Activated CD4-positive, CD25-positive, alpha-beta regulatory T cell treated with anti-CD3 and anti-CD28 coated beads, Interleukin-2, amount 50 U/mL, for 24 hours (primary cell): ENCODE results near the gene GPR39.

Experiments
- ATAC-seq, 2 donors: fragments of 150-1000 bp; cut with Tn5 transposase; one replicate each; pipeline ENCODE4 v1.10.0; 2021; ENCODE audit warnings: mild to moderate bottlenecking in 1 of 2, moderate library complexity in 1 of 2

GPR39 gene

DNA sequence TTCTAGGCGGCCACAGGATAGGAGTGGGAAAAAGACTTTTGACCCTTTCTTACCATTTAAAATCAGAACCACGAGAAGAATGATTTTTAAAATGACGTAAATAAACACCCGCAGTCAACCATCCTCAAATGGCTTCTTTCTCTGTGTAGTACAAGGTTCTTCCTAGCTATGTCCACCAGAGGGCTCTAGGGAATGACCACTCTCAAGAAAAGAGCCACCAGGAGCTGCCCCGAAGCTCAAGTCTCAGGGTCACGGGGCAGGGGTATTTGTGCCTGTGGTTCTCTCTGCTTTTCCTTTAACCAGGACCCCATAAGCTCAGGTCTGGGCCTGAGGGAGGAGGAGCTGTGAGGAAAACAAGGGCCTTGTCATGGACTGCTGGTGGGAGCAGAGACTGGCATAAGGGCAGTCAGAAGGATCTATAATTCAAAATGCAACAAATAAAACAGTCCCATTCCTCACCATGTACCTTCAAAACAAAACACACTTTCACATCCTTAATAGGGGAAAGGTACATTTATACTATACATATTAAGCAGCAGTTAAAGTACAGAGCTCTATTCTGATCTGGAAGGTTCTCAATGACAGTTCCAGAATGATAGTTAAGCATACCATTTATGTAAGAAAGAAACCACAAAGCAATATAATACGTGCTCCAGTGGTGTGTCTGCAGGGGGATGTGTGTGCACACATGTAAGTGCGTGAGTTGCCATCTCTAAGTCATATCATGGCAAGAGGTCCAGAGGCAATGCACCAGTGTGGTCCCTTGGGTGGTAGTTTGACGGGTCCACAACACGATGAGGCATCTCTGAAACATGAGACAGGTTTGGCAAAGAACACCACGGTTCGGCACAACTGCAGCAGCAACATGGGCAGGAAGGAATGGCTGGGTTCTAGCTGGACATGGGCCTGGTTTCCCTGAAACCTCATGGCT, 234.8 kb downstream of the GPR39 start:
- ATAC-seq = no peak

DNA sequence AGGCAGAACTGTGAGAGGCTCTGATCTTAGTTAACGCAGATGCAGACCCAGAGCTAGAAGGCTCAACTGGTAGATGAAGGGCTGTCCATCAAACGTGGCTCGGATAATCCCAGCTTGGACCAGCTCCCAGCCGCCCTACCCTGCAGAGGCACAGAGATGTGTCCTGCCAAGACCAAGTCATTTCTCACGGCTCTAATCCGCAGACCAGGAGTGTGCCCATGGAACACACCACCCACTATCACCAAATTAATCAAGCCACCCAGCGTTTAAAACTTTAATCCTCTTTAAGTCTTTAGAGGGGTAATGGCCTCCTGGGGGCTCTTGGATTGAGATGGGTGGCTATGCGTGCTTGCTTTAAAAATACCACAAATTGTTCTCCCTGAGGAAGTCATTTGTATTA, 235.9 kb downstream of the GPR39 start:
- ATAC-seq = no peak

DNA sequence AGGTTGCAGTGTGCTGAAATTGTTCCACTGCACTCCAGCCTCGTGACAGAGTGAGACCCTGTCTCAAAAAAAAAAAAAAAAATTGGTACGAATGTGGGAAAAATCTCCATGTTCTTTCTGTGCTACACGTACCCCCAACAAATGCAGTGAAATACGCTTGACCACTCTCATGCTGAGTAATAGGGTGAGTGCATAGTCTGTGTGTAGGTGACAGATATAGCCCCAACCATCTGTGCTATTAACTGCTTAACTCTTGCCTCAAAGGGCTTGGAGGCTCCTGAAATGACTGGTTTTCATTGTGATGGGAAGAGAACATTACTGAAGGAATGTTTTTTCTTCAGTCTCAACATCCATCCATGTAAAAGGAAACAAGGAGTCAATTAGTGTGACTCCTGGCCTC, 237.7 kb downstream of the GPR39 start:
- ATAC-seq = no peak

DNA sequence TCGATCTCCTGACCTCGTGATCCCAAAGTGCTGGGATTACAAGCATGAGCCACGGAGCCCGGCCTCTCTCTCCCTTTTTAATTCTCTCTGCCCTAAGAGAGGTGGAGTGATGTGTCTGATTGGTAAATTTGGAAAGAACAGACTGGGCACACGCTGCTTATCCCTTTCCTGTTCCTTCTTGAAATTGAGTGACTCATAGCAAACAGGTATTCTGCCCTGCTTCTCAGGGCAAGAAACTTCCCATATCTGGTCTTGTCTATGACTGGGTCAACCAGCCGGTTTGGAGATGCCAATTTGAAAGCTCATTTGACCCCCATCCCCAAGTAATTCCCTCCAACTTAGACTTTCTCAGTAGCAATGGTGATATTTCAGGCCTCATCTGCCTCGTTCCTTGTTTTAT, 238.4 kb downstream of the GPR39 start:
- ATAC-seq = no peak

DNA sequence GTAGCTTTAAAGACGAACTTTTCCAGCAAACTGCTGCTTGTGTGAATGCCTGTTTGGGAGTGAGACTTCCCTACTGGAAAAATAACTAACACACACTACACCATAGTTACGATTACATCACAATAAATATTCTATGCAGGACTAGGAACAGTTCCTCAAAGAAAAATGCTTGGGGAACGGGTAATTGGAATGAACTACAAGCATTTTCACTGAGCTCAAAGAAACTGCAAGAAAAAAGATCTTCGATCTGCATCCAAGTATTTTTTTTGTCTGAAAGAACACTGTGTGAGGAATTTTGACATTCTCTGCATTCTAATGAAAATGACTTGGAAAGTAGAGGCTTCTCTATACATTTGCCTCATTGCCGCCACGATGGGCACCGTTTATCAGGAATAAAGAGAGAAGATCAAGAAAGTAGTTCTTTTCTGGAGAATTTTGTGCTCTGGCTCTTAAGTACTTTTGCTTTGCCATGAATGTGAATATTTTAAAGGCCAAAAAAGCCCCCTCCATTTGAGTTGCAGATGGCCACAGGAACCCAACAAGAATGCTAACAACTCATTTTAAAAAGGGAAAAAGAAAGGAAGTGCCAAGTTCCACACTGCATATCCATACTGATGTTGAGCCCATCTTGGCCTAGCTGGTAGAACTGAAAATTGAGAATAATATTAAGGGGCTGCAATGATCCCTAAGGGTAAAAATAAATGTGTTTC, 239.8 kb downstream of the GPR39 start:
- ATAC-seq = no peak

DNA sequence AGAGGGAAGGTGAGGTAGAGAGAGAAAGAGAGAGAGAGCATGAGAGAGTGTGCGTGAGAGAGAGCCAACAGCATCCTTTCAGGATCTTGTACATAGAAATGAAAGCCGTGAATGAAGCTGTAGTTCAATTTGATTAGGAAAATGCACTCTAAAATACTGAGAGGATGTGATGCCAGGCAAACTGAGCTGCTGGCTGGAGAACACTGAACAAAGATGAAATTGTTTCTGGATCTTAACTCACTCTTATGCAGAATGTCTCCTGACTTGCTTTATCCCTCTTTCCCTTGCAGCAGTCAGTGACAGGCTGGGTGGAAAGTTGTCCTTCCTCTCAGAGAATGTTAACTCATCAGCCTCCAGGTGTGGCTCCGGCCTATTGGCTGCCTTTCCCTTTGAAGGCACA, 242.7 kb downstream of the GPR39 start:
- ATAC-seq = no peak

DNA sequence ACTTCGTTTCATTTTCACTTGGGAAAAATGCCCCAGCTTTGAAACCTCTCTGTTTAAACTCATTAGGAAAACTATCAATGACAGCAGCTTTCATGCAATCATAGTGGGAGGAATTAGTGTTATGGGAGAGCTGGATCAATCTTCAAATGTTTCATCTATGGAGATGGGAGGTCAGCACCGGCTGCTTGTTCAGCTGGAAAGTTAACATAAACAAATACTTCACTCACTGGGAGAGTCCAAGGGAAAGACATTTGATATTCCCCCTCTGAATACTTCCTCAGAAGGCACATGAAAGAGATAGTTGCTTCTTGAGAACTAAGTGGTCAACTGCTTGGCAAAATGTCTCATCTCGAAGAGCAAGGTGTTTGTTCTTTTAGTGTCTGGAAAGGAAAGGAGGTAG, 246.1 kb downstream of the GPR39 start:
- ATAC-seq = no peak

DNA sequence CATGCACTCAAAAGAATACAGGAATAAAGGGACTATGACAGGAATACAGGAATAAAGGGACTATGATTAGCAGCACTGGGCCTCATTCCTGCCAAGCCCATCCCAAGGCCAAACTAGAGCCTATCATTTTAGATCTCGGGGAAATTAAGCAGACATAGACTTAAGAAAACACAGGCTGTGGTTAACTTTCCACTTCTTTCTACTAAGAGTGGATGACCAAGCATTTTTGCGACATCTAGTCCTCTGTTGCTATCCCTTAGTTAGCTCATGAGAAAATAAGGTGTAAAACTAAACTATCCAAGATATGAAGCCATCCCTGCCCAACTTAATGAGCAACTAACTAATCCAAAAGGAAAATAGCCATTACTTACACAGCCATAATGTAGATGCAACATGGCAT, 247.5 kb downstream of the GPR39 start:
- no peak for ATAC-seq

DNA sequence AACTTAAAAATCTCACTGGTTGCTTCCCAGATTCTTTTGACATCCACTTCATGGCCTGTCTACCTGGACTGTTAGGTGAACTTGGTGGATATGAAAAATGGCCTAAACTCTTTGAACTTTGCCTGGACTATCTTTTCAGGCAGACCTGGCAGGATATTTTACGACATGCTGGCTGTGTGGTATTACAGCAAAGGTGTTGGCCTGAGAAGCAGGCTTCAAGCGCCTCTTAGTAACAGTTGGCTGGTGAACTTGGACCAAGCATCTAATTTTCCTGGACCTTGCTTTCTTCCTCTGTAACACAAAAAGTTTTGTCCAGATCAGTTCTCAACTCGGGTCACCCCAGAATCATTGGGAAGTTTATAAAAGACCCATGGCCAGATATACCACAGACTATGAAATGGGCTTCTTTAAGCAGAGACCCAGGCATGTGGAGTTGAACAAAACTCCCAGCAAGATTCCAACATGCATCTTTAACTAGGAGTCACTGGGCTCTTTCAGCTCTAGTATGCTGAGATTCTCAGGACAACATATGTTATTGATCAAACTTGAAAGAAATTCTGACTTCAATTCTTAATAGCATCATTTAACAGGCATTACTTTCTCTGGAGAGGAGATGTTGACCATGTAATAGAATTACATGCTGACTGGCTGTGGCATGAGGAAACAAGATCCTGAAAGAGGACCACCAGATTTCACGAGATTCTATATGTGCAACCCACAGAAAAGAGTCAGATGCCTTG, 249.0 kb downstream of the GPR39 start:
- no peak for ATAC-seq

DNA sequence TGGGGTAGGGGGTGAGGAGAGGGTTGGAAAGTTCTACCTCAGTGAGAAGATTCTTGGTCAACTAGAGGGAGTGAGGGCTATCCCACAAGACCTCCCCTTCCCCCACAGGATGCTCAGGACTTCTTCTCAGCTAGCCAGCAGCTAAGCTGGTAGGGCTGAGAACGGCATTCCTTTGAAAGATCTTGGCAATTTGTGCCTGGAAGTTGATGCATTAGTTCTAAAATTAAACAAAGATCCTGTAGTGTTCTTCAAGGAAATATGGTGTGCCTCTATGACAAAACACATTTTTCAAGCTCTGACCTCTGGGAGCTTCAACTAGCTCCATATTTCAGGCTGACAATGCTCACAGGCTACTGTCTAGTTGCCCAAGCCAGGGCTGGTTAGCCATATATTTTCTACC, 251.1 kb downstream of the GPR39 start:
- no peak for ATAC-seq

DNA sequence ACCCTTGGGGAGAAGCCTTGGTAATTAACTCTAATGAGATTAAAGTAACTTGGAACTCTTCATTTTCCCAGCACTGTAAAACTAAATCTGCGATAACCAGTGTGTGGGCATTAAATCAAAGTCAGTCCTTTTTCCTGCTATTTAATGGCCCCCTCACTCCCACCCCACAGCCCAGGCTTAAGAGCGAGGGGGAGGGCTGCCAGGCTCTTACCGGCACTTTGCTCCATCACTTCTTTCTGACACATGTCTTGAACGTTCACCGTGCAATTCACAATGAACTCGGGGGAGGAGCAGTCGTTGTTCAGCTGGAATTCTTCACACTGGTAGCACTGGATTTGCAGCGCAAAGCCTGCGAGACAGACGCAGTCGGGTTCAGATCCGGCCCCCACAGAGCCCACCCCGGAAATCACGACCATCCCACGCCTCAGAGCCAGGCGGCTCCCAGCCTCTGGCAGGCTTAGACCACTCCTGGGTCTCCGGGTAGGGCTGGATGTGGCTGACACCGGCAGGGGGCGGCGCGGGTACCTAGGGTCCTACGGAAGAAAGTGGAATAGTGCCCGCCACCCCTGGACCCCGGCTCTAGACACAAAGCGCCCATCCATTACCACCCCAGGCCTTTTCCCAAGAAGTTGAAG, 251.7 kb downstream of the GPR39 start:
- no peak for ATAC-seq

DNA sequence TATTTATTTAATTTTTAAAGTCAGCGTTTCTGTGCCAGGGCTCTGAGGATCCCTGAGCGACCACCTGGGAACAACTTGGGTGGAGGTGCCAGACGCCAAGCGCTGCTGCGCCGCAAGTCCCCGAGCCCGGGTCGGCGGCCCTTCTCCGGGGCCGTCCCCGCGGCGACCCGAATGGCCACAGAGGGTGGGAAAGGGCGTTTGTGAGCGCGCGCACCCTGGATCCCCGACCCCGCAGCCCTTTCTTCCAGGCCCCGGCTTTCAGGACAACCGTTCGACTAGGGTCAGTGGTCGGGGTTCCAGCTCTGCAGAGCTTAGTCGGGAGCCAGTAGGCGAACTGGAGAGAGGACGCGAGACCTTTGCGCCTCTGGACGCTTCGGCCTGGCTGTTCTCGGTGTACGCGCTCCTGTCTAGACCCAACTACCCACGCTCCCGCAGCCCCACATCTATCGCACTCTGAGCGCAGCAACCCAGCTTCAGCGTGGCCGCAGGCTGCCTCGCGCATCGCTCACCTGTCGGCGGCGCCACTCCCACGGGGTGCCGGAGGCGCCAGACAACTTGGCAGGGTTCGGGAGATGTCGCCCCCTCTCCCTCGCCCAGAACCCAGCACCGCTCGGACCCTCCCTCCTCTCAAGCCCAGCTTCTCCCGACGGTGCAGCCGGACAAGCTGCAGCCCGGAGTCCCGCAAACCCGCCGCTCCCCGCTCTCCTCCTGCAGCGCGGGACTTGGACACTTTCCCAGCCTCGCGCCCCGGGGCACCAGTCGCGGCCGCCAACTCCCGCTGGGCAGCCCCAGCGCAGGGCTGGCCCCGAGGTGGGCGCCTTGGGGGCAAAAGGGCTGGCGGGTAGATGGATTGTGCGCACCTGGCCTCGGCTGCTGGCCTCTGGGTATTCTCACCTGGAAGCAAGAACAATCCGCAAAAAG, 252.6 kb downstream of the GPR39 start:
- ATAC-seq = no peak

DNA sequence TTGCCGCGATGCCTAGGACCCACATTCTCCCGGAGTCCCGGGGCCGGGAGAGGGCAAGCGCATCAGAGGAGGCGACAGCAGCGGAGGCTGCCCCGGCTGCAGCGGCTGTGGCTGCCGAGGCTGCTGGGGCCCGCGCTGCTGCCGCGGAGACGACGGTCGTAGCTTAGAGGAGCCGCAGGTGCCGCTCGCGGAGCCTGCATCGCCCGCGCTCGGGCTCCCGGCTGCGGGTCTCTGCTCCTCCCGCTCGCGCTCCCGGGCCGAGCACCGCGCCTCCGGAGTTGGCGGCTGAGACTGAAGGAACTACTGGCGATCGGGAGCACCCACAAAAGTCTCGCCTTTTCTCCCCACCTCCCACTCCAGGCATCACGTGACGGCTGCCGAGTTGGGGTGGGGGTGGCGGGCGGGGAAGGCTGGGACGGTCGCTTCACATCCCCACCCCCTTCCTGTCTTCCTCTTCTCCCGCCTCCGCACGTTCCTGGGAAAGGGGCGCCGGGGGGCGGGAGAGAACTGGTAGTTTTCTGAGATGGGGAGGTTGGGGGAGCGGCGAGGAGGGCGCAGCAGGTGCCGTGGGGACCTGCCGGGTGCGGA, 253.4 kb downstream of the GPR39 start, which contains the start of gene LYPD1:
TSS of gene LYPD1 (minus strand) at position 298 of the 588 bp plus-strand sequence. CDS start at position 25, 273 bp downstream.
- no peak for ATAC-seq

DNA sequence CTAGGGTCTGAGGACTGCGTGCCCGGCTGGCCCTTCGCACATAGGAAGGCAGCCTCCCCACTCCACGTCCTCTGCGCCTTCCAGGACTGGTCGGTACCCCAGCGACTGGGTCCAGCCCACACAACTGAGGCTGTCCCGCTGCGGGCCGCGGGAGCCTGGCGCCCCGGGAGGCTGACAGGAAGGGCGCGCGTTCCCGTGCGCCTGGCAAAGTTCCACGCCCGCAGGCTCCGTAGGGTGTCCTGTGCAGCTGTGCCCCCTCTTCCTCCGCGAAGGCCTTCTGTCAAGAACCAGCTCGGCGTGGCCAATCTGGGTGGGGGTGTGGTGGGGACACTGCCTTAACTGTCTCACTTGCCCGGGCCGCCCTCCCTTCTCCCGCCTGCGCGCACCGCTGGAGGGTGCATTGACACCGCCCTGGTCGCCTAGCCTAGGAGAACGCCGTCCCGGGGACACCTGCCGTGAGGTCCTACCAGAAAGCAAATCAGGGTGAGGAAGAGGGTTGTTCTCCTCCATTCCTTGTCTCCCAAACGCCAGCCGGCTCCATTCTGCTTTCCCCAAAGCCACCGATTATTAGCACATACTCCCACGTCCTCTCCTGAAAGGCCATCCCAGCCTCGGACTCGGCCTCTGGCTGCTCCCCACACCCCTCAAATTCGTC, 254.0 kb downstream of the GPR39 start:
- ATAC-seq = no peak

DNA sequence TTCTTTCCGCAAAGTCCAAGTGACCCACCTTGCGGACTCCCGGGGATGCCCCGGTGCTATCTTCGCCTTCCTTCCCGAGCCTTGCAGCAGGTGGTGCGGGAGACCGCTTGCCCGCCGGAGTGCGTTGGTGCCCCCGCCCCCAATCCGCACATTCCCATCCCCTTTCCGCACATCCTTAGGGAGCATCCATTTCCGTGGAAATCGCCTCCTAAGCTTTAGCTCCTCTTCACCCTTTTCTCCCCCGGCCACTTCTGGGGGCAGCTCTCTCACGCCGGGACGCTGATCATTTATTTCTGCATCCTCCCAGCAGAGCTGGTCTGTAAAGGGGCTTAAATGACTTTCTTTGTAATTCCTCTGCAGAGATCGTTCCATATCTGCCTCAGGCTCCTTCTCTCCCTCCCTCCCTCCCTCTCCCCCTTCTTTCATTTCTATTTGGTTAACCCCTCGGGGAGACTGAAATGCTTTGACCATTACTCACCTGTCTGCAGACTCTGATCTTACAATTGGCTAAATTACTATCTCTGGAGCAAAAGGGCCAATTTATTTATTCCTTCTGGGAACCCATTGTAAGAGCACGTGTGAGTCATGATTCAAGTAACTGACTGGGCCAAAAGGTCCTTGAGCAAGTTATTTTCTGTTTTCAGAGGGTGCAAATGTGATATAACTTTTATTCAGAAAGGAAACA, 254.7 kb downstream of the GPR39 start:
- ATAC-seq = no peak

DNA sequence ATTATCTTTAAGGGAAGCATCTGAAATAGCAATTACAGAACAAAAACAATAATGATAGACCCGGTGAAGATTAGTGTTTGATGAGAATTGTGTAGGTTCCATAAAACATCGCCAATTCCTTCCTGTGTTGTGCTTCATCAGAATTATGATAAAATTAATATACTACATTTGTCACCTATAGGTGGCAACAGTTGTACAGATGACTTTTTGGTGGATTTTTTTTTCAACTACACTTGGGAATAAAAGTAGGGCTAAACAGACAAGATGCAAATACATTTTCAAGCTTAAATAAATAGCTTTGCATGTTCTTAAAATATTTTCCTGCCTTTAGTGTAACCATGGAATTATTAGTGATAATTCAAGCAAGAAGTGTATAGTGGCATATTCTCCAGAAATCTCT, 260.4 kb downstream of the GPR39 start:
- ATAC-seq = no peak

DNA sequence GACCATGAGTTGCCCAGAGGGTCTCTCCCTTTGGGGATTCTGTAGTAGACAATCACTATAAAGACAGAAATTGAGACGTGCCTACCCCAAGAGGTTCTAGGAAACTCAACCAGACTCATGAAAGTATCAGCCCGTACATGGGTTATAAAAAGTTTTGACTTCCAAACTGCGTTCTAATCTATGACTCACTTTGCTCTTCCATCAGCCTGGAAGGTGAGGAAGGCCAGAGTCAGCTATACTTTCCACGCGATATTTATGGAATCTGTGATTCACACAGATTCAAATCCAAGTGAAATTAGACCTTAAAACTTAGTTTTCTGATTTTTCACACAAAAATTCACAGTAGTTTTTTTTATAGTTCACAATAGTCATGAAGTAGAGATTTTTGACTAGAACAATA, 261.1 kb downstream of the GPR39 start:
- no peak for ATAC-seq

DNA sequence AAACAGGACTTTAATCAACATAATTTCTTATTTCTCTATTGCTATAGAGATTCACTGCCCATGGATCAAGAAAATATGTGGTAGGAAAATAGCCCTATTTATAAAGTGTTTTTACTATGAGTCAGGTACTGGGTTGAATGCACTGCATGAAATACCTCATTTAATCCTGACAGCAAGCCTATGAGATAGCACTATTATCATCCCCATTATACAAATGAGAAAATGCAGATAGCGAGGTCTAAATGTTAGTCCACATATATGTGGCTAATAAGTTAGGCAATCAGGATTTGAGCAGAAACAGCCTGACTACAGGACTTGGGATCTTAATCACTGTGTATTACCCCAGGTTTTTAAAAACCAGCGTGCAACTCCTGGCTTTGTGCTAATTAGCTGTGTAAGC, 261.9 kb downstream of the GPR39 start:
- no peak for ATAC-seq

DNA sequence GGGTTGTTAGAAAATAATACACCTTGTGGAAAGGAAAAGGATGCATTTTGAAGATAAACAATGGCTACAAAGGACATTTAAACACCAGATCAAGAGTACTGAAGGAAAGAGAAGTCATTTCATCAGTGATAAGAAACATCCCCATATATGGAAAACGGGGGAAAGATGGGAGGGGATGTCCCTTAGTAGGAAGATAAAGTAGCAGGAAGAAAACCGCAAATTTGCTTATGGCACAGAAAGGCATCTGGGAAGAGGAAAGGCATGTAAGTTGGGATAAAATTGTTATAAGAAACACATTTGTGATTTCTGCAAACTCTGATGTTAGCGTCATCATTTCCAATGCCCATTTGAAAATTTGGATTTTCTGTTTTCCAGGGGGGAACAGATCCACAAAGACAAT, 263.9 kb downstream of the GPR39 start:
- ATAC-seq = no peak

DNA sequence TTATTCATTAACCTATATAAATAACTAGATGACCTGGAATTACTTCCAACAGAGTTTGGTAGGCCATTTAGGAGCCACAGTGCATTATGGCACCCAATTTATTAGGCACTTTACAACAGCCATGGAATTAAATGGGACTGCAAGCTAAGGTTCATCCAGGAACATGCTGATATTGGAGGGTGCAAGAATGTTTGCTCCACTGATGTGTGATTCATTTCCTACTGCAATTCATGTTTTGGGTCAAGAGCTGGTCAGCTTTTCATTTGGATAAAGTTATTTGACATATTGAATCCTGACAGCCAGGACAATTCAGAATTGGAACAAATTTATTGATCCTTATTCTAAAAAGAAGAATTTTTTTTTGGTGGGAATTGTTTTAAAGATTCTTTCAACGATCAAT, 265.2 kb downstream of the GPR39 start:
- ATAC-seq = no peak
